H9 (cell line): ENCODE results near the gene HP1BP3. TPM values are rescaled to one million over a fixed set of nuclear protein-coding genes. Genes with fewer than 3 reads are reported as not detected.

Source experiments
- DNase-seq: peaks from one replicate; pipeline ENCODE4 v3.0.0-alpha.2; 2017
- H2AFZ ChIP-seq: one replicate; pipeline ENCODE4 v1.6.1; 2013; ENCODE audit warnings: mild to moderate bottlenecking, low read length, control low read depth, moderate library complexity
- H2AK5ac ChIP-seq: 2 replicates; pipeline ENCODE4 v1.6.1; 2013; ENCODE audit warnings: low read length, control low read depth, mixed read lengths; ENCODE audit not compliant: insufficient read length
- H2BK120ac ChIP-seq: one replicate; pipeline ENCODE4 v1.6.1; 2013; ENCODE audit warnings: low read depth, mild to moderate bottlenecking, low read length, control low read depth, inconsistent platforms; ENCODE audit not compliant: poor library complexity, severe bottlenecking
- H2BK12ac ChIP-seq: 2 replicates; pipeline ENCODE4 v1.6.1; 2013; ENCODE audit warnings: low read length, control low read depth, mixed read lengths, low read depth; ENCODE audit not compliant: insufficient read length
- H2BK15ac ChIP-seq: 2 replicates; pipeline ENCODE4 v1.6.1; 2013; ENCODE audit warnings: low read depth, low read length, control low read depth
- H2BK20ac ChIP-seq: one replicate; pipeline ENCODE4 v1.6.1; 2013; ENCODE audit warnings: low read depth, mild to moderate bottlenecking, low read length, control low read depth, inconsistent platforms; ENCODE audit not compliant: poor library complexity, severe bottlenecking
- H2BK5ac ChIP-seq: 2 replicates; pipeline ENCODE4 v1.6.1; 2013; ENCODE audit warnings: low read length, control low read depth, mixed read lengths; ENCODE audit not compliant: insufficient read length
- H3K14ac ChIP-seq: 2 replicates; pipeline ENCODE4 v1.6.1; 2013; ENCODE audit warnings: low read length, control low read depth; ENCODE audit not compliant: insufficient read depth
- H3K18ac ChIP-seq: 2 replicates; pipeline ENCODE4 v1.6.1; 2013; ENCODE audit warnings: low read depth, mild to moderate bottlenecking, mixed read lengths, low read length, control low read depth; ENCODE audit not compliant: insufficient read length
- H3K23ac ChIP-seq: 2 replicates; pipeline ENCODE4 v1.6.1; 2013; ENCODE audit warnings: low read length, control low read depth, mixed read lengths, low read depth; ENCODE audit not compliant: insufficient read length
- H3K23me2 ChIP-seq: 2 replicates; pipeline ENCODE4 v1.6.1; 2013; ENCODE audit warnings: low read depth, mild to moderate bottlenecking, mixed read lengths, low read length, control low read depth; ENCODE audit not compliant: insufficient read length, poor library complexity, severe bottlenecking
- H3K27ac ChIP-seq: 2 replicates; pipeline ENCODE4 v1.5.1; 2013; ENCODE audit warnings: low read length, control low read depth, mixed read lengths, low read depth; ENCODE audit not compliant: insufficient read length
- H3K27me3 ChIP-seq: 2 replicates; pipeline ENCODE4 v1.6.1; 2013; ENCODE audit warnings: low read length, control low read depth, inconsistent platforms; ENCODE audit not compliant: insufficient read depth
- H3K4ac ChIP-seq: 2 replicates; pipeline ENCODE4 v1.6.1; 2013; ENCODE audit warnings: low read depth, mild to moderate bottlenecking, control low read depth, inconsistent platforms, low read length, moderate library complexity
- H3K4me1 ChIP-seq: 2 replicates; pipeline ENCODE4 v1.6.1; 2013; ENCODE audit warnings: low read length, control low read depth, inconsistent platforms; ENCODE audit not compliant: insufficient read depth
- H3K4me2 ChIP-seq: 2 replicates; pipeline ENCODE4 v1.6.1; 2013; ENCODE audit warnings: low read length, control low read depth, mixed read lengths; ENCODE audit not compliant: insufficient read length, insufficient read depth
- H3K56ac ChIP-seq: 2 replicates; pipeline ENCODE4 v1.6.1; 2013; ENCODE audit warnings: low read depth, mild to moderate bottlenecking, mixed read lengths, low read length, control low read depth; ENCODE audit not compliant: insufficient read length
- H3K79me1 ChIP-seq: 2 replicates; pipeline ENCODE4 v1.6.1; 2013; ENCODE audit warnings: low read depth, mild to moderate bottlenecking, moderate library complexity, low read length, control low read depth, inconsistent platforms; ENCODE audit not compliant: insufficient read depth, poor library complexity, severe bottlenecking
- H3K79me2 ChIP-seq: 2 replicates; pipeline ENCODE4 v1.6.1; 2013; ENCODE audit warnings: low read length, control low read depth, inconsistent platforms; ENCODE audit not compliant: insufficient read depth
- H3K9ac ChIP-seq: 2 replicates; pipeline ENCODE4 v1.6.1; 2013; ENCODE audit warnings: low read length, control low read depth, mixed read lengths; ENCODE audit not compliant: insufficient read length; ENCODE audit errors: extremely low read depth
- H3K9me3 ChIP-seq: one replicate; pipeline ENCODE4 v1.6.1; 2013; ENCODE audit warnings: low read depth, low read length, inconsistent platforms; ENCODE audit not compliant: control insufficient read depth
- H3T11ph ChIP-seq: one replicate; pipeline ENCODE4 v1.6.1; 2013; ENCODE audit warnings: mild to moderate bottlenecking, low read length, control low read depth, inconsistent platforms
- H4K20me1 ChIP-seq: one replicate; pipeline ENCODE4 v1.6.1; 2013; ENCODE audit not compliant: control insufficient read depth, insufficient read length, insufficient read depth
- H4K5ac ChIP-seq: 2 replicates; pipeline ENCODE4 v1.6.1; 2013; ENCODE audit warnings: low read depth, mild to moderate bottlenecking, mixed read lengths, low read length, control low read depth; ENCODE audit not compliant: insufficient read length
- H4K8ac ChIP-seq: replicated peaks from 2 replicates; pipeline ENCODE4 v1.6.1; 2013; ENCODE audit warnings: low read length, control low read depth, mixed read lengths, low read depth; ENCODE audit not compliant: insufficient read length
- H4K91ac ChIP-seq: 2 replicates; pipeline ENCODE4 v1.6.1; 2013; ENCODE audit warnings: low read depth, mild to moderate bottlenecking, moderate library complexity, mixed read lengths, low read length, control low read depth; ENCODE audit not compliant: insufficient read length
- H3K27ac Mint-ChIP-seq, 3 experiments: 2 replicates in 2 of 3; 3 replicates in 1 of 3; pipeline ENCODE4 v1.8.0; 2020 to 2021; ENCODE audit warnings: mixed read lengths in 3 of 3, mild to moderate bottlenecking in 1 of 3, moderate library complexity in 1 of 3
- H3K27me3 Mint-ChIP-seq: 2 replicates; pipeline ENCODE4 v1.8.0; 2021; ENCODE audit warnings: low read depth, mild to moderate bottlenecking, moderate library complexity, mixed read lengths
- H3K36me3 Mint-ChIP-seq, 3 experiments: 2 replicates in 2 of 3; 3 replicates in 1 of 3; pipeline ENCODE4 v1.8.0; 2020 to 2021; ENCODE audit warnings: low read depth in 3 of 3, mixed read lengths in 3 of 3; ENCODE audit not compliant: insufficient read depth in 1 of 3
- H3K4me1 Mint-ChIP-seq, 2 experiments: 2 replicates each; pipeline ENCODE4 v1.8.0; 2020; ENCODE audit warnings: mixed read lengths in 2 of 2
- H3K4me3 Mint-ChIP-seq, 2 experiments: 2 replicates in 1 of 2; 3 replicates in 1 of 2; pipeline ENCODE4 v1.8.0; 2020 to 2021; ENCODE audit warnings: mild to moderate bottlenecking in 2 of 2, mixed read lengths in 2 of 2, moderate library complexity in 1 of 2
- H3K9me3 Mint-ChIP-seq, 2 experiments: 2 replicates in 1 of 2; 3 replicates in 1 of 2; pipeline ENCODE4 v1.8.0; 2020; ENCODE audit warnings: mild to moderate bottlenecking in 2 of 2, mixed read lengths in 2 of 2, moderate library complexity in 1 of 2
- WGBS: extraction: QIAGEN DNeasy Blood & Tissue Kit; methylation state at CpG from one replicate; pipeline ENCODE4 v1.1.7; 2013; ENCODE audit warnings: missing lambda C conversion rate, low lambda C conversion rate, mixed read lengths; ENCODE audit not compliant: insufficient read length; ENCODE audit errors: extremely low coverage; 5-methylcytosine and 5-hydroxymethylcytosine counted together
- total RNA-seq: library from RNA; stranded (reverse); gene quantifications from 2 replicates; pipeline ENCODE4 v1.2.1, GENCODE V29; 2021
- TF ChIP-seq, protein P1 (sequence below): fragments of 200-600 bp; sonication (generic); conservative IDR thresholded peaks from 3 replicates; pipeline ENCODE4 v1.8.0; 2021; ENCODE audit warnings: antibody characterized with exemption, mild to moderate bottlenecking

Gene HP1BP3
- total RNA-seq, 1 experiment from 2014 or later = 127 TPM

DNA sequence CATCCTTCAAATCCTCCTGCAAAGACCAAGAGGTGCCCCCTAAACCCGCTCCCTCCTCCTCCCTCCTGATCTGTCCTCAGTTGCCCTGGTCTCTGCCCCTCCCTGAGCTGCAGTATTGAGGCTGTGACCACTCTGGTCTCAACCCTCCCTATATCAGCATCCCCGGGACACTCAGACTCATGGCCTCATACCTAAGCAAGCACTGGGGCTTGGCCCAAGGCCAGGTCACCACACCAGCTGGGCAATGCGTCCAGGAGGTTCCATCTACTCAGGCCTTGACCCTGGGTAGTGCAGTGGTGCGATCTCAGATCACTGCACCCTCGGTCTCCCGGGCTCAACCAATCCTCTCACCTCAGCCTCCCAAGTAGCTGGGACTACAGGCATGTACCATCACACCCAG, 79.0 kb downstream of the HP1BP3 start:
- no peaks in the 10 kb centered on the region for H3K23me2 ChIP-seq
- no peaks in the 10 kb centered on the region for H3K27me3 ChIP-seq
- H2BK5ac ChIP-seq = no peak overlapping the region
- no peak overlapping the region for H4K91ac ChIP-seq
- Mint-ChIP-seq H3K4me3 (no peak overlapping the region), H3K9me3 (no peaks in the 10 kb centered on the region), H3K4me1 (no peaks in the 10 kb centered on the region), H3K27ac (no peak overlapping the region), H3K27me3 (no peaks in the 10 kb centered on the region), H3K36me3 (peaks cover 5 to 33% (median 8%) of the 10 kb centered on the region in 3 experiments; a peak in 4 of 7 replicates)
- no peak overlapping the region for H4K5ac ChIP-seq
- H3K18ac ChIP-seq = no peak overlapping the region
- no peaks in the 10 kb centered on the region for H3K9me3 ChIP-seq
- no peaks in the 10 kb centered on the region for H3K4me1 ChIP-seq
- TF ChIP-seq, protein P1, sequence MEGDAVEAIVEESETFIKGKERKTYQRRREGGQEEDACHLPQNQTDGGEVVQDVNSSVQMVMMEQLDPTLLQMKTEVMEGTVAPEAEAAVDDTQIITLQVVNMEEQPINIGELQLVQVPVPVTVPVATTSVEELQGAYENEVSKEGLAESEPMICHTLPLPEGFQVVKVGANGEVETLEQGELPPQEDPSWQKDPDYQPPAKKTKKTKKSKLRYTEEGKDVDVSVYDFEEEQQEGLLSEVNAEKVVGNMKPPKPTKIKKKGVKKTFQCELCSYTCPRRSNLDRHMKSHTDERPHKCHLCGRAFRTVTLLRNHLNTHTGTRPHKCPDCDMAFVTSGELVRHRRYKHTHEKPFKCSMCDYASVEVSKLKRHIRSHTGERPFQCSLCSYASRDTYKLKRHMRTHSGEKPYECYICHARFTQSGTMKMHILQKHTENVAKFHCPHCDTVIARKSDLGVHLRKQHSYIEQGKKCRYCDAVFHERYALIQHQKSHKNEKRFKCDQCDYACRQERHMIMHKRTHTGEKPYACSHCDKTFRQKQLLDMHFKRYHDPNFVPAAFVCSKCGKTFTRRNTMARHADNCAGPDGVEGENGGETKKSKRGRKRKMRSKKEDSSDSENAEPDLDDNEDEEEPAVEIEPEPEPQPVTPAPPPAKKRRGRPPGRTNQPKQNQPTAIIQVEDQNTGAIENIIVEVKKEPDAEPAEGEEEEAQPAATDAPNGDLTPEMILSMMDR = no peak
- H2BK15ac ChIP-seq = no peak overlapping the region
- no peaks in the 10 kb centered on the region for H3K79me2 ChIP-seq
- DNase-seq = no peak
- H2AK5ac ChIP-seq = no peak overlapping the region
- H3K23ac ChIP-seq = no peak overlapping the region
- no CpG with 5 or more reads among the region's 6 CpGs for WGBS
- no peak overlapping the region for H2BK12ac ChIP-seq
- H4K20me1 ChIP-seq = no peaks in the 10 kb centered on the region
- no peak overlapping the region for H3K14ac ChIP-seq
- H3K56ac ChIP-seq = no peak overlapping the region
- no peak overlapping the region for H4K8ac ChIP-seq
- no peak overlapping the region for H3K4ac ChIP-seq
- no peak overlapping the region for H3K27ac ChIP-seq
- H3T11ph ChIP-seq = no peak overlapping the region
- no peak overlapping the region for H2BK120ac ChIP-seq
- no peak overlapping the region for H2BK20ac ChIP-seq
- no peaks in the 10 kb centered on the region for H3K79me1 ChIP-seq
- no peak overlapping the region for H3K9ac ChIP-seq
- H2AFZ ChIP-seq = no peak overlapping the region
- no peak overlapping the region for H3K4me2 ChIP-seq
